A204.1 (cell line): ENCODE results near the gene DCDC2C.

Experiments used
- FAIRE-seq: peaks from 2 replicates; lab custom pipeline; 2012; peaks lifted over from hg19 to GRCh38; lab: Jason Lieb, UNC

The DCDC2C gene

GRCh38 chr2:3743951-3744555 lies 40.7 kb downstream of the DCDC2C start:
- FAIRE-seq: no peak

DNA sequence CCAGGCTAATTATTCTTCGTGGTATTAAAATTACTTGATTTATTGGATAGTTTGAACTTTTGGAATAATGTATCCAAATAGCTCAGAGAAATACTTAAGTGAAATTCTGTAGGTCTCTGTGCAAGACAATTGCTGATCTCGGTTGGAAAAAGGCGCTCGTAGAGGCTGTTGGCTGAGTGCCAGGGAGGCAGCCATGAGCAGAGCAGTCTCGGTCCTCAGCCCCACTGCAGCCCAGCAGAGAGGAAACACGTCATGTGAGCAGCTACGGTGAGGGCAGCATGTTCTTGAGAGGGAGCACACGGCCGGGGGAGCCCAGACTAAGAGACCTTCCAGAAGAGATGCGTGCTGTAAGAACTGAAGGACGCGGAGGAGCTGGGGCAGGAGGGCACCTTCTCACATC lies 42.5 kb downstream of the DCDC2C start:
- no peak for FAIRE-seq

DNA sequence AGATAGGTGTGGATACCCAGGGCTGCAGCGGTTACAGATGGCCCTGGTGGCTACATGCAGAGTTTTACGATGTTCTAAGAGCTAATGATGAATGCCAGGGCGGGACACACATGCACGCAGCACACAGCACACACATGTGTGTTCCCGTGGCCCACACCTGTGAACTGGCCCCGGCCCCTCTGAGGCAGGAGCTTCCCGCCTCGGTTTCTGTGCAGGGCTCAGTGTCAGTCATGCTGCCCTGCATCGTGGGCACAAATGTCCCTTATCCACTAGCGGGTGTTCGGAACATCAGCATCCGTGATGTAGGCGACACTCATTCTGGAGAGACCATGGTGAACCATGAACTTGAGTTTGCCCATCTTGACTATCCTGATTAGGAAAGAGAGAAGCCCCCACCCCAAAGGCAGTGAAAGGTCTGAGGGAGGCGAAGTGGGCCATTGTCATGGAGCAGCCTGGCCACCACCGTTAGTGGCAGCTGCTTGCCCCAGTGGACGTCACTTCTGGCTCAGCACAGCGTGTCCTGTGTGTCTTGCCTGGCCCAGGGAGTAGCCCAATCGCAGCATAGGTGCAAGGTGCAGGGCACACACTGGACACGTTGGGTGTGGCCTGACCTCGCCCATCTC lies 43.8 kb downstream of the DCDC2C start:
- FAIRE-seq: no peak

- FAIRE-seq: no peak
Measured at GRCh38 chr2:3747826-3748225, 44.5 kb downstream of the DCDC2C start.

DNA sequence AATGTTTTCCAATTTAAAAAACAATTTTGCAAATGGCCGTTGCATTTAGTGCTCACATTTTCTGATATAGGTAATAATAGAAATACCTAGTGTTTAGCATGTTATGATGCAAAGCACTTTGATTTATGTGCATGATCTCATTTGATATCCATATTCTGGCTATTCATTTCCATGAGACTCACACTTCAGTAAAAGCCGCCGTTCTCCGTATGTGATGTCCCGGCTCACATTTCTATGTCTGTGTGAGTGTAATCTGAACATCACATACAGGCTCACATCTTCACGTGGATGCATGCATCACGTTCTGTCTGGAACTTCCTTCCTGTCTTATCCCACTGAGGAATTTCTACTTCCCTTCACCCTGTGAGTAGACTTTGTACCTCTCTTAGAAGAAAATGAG lies 45.8 kb downstream of the DCDC2C start:
- FAIRE-seq: no peak

DNA sequence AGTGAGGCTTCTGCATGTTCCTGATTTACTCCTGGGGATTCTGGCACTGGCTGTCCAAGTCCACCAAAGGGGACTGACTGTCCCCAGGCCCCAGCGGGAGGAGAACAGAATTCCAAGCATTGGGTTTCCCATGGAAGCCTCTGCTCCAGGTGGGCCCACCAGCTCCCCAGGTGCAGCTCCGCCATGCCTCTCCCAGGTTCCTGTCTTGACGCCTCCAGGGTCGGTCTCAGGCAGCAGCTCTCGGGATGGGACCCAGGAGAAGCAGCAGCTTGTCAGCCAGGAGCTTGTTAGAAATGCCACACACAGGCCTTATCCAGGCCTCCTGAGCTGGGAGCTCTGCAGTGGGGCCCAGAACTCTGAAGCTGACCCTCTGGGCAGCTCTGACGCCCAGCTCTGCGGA lies 47.9 kb downstream of the DCDC2C start:
- no peak for FAIRE-seq

DNA sequence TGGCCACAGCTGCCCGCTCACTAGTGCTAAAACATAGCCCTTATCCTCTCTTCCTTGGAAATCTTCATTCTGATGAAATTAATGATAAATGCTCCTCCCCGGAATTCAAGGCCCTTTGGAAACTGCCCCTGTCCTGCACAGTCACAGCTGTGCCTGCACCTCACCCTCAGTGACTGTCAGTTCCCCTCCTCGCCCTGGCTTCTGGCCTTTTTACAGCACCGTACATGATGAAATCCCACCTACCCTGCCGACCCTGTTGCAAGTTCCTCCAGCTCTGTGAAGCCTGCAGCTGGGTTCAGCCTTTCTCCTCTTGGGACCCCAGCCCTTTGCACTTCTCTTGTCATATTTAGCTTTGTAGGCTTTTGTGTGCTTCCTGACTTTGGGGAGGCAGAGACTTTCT lies 48.4 kb downstream of the DCDC2C start:
- FAIRE-seq: no peak

GRCh38 chr2:3752376-3752775 lies 49.0 kb downstream of the DCDC2C start:
- no peak for FAIRE-seq

- FAIRE-seq: no peak
Measured at GRCh38 chr2:3753561-3753960, 50.2 kb downstream of the DCDC2C start.

DNA sequence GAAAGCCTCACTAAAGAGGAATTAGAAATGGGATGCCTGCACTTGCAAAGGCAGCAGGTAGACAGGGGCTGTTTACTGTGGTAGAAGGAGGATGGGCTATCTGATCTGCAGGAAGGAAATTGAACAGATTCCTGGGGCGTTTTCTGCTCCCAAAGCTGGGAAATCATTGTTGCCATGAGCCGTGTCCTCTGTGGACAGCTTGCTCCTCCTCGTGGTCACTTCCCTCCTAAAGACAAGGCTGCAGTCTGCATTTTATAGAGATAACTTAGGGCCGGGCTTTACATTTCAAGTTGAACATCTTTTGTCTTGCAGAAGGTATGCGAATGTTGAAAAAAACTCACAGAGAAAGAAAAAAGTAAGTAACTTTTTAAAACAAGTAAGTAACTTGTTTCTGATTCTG lies 50.9 kb downstream of the DCDC2C start:
- no peak for FAIRE-seq

DNA sequence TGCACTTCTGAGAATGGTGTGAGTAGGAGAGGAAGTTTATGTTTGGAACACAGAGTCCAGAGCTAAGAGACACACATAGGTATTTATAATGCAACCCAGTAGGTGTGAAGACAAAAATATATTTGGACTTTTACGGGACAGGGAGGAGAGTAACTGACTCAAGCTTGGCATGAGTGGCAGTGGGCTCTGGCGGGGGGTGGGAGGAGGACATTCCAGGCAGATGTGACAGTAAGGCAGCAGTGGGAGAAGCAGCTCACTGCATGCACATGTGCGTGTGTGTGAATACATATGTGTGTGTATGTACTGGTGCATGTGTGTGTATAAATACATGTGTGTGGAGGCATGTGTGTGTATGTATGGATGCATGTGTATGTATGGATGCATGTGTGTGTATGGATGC lies 51.4 kb downstream of the DCDC2C start:
- FAIRE-seq: no peak

DNA sequence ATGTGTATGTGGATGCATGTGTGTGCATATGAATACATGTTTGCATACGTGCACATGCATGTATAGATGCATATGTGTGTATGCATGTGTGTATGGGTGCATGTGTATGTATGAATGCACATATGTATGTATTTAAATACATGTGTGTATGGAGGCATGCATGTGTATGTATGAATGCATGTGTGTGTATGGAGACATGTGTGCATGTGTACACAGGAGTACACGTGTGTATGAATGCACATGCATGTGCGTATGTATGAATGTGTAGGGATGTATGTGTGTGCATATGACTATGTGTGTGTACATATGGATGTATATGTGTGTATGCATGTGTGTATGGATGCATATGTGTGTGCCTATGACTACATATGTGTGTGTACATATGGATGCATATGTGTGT lies 51.9 kb downstream of the DCDC2C start:
- no peak for FAIRE-seq

DNA sequence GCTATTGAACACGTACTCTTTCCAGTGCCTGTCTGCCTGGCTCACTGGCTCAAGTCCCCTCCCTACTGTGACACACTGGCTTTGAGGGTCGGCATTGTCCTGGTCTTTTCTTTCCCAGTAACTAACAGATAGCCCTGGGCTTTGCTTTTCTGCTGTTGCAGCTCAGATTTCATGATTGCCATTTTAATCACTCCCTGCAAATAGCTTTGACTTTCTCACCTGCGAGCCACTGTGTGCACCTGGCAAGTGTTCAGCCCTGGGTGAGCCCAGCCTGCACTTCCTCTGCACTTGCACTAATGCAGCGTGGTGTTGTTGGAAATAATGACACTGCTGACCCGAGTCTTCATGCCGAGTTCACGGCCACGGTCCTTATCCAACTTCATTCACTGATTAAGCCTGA lies 52.9 kb downstream of the DCDC2C start:
- FAIRE-seq: no peak

DNA sequence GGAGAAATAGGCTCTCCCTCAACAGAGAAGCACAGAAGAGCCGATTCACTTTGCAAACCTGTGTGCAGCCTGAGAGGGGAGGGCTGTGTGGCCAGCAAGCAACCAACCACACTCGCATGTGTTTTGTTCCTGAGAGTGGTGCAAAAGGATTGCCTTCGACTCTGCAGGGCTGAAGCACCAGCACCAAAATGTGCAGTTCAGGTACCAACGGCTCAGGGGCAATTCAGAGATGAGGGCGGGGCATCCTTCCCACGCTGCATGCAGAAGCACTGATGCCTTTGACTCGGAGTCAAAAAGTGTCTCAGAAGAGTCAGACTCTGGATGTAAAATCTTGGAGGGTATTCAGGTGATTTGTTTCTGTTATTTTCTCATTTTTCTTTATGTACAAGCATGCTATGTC lies 55.5 kb downstream of the DCDC2C start:
- no peak for FAIRE-seq

DNA sequence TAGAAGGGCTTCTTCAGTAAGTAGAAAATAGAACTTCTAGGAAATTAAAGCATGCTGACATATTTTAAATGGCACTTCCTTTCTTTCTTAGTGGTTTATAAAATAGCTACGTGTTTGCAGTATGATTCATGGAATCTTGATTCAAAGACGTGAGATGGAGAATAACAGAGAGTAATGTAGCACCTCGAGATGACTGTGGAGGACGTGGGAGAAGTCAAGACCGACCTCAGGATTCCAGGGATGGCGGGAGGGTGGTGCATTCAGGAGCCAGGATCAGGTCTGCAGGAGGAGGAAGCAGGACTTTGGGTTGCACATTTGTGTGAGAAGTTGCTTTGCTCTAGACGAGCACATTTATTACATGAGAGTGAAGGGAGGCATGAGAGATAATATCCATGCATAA lies 56.0 kb downstream of the DCDC2C start:
- FAIRE-seq: no peak

- FAIRE-seq: no peak
Measured at GRCh38 chr2:3759761-3760160, 56.4 kb downstream of the DCDC2C start.

DNA sequence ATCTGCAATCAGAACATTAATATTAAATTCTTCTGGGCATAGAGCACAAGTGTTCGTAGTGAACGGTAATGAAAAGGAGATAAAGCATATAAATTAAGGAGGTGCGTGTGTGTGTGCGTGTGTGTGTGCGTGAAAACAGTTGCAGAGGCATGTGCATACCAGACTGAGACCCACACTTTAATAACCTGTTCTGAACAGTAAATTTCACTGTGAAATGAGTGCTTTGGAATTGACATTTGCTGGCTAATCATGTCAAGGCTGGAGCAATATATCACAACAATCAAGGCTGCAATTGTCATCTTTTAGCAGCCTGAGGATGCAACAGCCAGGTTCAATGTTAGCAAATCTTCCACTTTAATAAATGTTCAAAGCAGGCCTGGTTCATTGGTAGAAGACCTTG lies 57.9 kb downstream of the DCDC2C start:
- no peak for FAIRE-seq

GRCh38 chr2:3762771-3763447 lies 59.5 kb downstream of the DCDC2C start:
- no peak for FAIRE-seq

GRCh38 chr2:3766824-3767223 lies 63.4 kb downstream of the DCDC2C start:
- FAIRE-seq: no peak

- FAIRE-seq: no peak
Measured at GRCh38 chr2:3768960-3769765, 65.8 kb downstream of the DCDC2C start.

GRCh38 chr2:3769766-3770165 lies 66.4 kb downstream of the DCDC2C start:
- no peak for FAIRE-seq

- no peak for FAIRE-seq
Measured at GRCh38 chr2:3770724-3771415, 67.5 kb downstream of the DCDC2C start.

DNA sequence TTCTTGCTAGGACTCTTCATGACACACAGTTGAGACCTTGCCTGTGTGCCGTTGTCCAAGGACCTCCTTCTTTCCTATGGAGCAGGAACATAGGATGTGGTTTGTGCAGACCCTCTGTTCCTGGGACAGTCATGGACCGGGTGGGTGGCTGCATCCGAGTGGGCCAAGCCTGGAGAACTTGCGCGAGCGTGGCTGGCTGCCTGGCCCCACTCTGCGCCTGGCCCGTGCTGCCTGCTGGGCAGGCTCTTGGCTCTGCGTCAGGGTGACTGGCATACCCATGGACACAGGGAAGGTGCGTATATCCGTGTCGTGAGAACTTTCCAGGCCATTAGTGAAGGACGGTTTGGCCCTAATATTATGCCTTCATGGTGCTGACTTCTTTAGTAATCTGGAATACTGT lies 68.2 kb downstream of the DCDC2C start:
- FAIRE-seq: no peak
